H1 (cell line): ENCODE data around the gene TAF15. TPM values are rescaled to one million over a fixed set of nuclear protein-coding genes. Genes with fewer than 3 reads are reported as not detected.

Experiments used
- CTCF ChIA-PET: fragments of 300-600 bp; sonication (Branson Sonifier 250); formaldehyde crosslinking; loops from one replicate; lab custom pipeline; 2021; ENCODE audit not compliant: partially characterized antibody; lab: Charles Lee
- POLR2A ChIA-PET: fragments of 300-600 bp; sonication (Branson Sonifier 250); formaldehyde crosslinking; loops from one replicate; lab custom pipeline; 2021; ENCODE audit warnings: inconsistent platforms; ENCODE audit not compliant: partially characterized antibody; lab: Charles Lee
- DNase-seq, 2 experiments: peaks; one replicate each; pipeline versions ENCODE4 v3.0.0 to v3.0.0-alpha.2; 2010 to 2022; ENCODE audit warnings: low spot score in 2 of 2, low read depth in 1 of 2, mixed read lengths in 1 of 2
- FAIRE-seq: peaks from 2 replicates; lab custom pipeline; 2011; peaks lifted over from hg19 to GRCh38; lab: Jason Lieb, UNC
- H2AFZ ChIP-seq: 2 replicates; pipeline ENCODE4 v1.8.1; 2012; ENCODE audit warnings: low read length, inconsistent platforms
- H2AK5ac ChIP-seq: 2 replicates; pipeline ENCODE4 v1.6.1; 2013; ENCODE audit warnings: low read depth, low read length
- H2BK120ac ChIP-seq: replicated peaks from 2 replicates; pipeline ENCODE3; 2013; ENCODE audit warnings: low read depth, low read length, inconsistent platforms
- H2BK12ac ChIP-seq: 2 replicates; pipeline ENCODE4 v1.6.1; 2013; ENCODE audit warnings: low read depth, low read length
- H2BK15ac ChIP-seq: 2 replicates; pipeline ENCODE4 v1.6.1; 2013; ENCODE audit warnings: low read length
- H2BK20ac ChIP-seq: 2 replicates; pipeline ENCODE4 v1.6.1; 2013; ENCODE audit warnings: low read length
- H2BK5ac ChIP-seq: 2 replicates; pipeline ENCODE4 v1.6.1; 2013; ENCODE audit warnings: low read depth, low read length
- H3K14ac ChIP-seq: 2 replicates; pipeline ENCODE4 v1.6.1; 2013; ENCODE audit warnings: inconsistent platforms; ENCODE audit not compliant: insufficient read length
- H3K18ac ChIP-seq: 2 replicates; pipeline ENCODE4 v1.6.1; 2013; ENCODE audit warnings: low read length; ENCODE audit errors: extremely low read depth
- H3K23ac ChIP-seq: 2 replicates; pipeline ENCODE4 v1.6.1; 2013; ENCODE audit warnings: inconsistent platforms; ENCODE audit not compliant: insufficient read length
- H3K23me2 ChIP-seq: 2 replicates; pipeline ENCODE4 v1.6.1; 2013; ENCODE audit warnings: low read depth, low read length
- H3K27ac ChIP-seq: 2 replicates; pipeline ENCODE4 v1.6.1; 2011; ENCODE audit warnings: low read depth, low read length, inconsistent platforms
- H3K27me3 ChIP-seq, 4 experiments: replicated peaks in 1 of 4; 1 replicate in 1 of 4; 2 replicates in 3 of 4; pipeline versions ENCODE4 v1.6.1 to v1.8.1; 2011 to 2013; ENCODE audit warnings: low read length in 3 of 4, mild to moderate bottlenecking in 3 of 4, inconsistent platforms in 2 of 4, mixed read lengths in 2 of 4, moderate library complexity in 1 of 4; ENCODE audit not compliant: control insufficient read depth in 3 of 4, insufficient read depth in 3 of 4; ENCODE audit errors: extremely low read depth in 1 of 4
- H3K36me3 ChIP-seq, 4 experiments: 2 replicates each; pipeline versions ENCODE4 v1.6.1 to v1.8.1; 2011 to 2013; ENCODE audit warnings: mild to moderate bottlenecking in 4 of 4, low read length in 3 of 4, moderate library complexity in 2 of 4, control low read depth in 1 of 4, inconsistent platforms in 1 of 4; ENCODE audit not compliant: insufficient read depth in 4 of 4, control insufficient read depth in 2 of 4
- H3K4ac ChIP-seq: replicated peaks from 2 replicates; pipeline ENCODE3; 2013; ENCODE audit warnings: low read length, low read depth, mixed read lengths, inconsistent platforms; ENCODE audit not compliant: insufficient read length
- H3K4me1 ChIP-seq, 4 experiments: replicated peaks in 1 of 4; 1 replicate in 1 of 4; 2 replicates in 3 of 4; pipeline versions ENCODE4 v1.6.1 to v1.8.1; 2011 to 2013; ENCODE audit warnings: low read length in 3 of 4, inconsistent platforms in 2 of 4, mixed read lengths in 1 of 4; ENCODE audit not compliant: insufficient read depth in 4 of 4, control insufficient read depth in 3 of 4
- H3K4me2 ChIP-seq, 2 experiments: 2 replicates each; pipeline versions ENCODE4 v1.6.1 to v1.8.1; 2011 to 2013; ENCODE audit warnings: low read depth in 2 of 2, low read length in 2 of 2, control low read depth in 1 of 2, inconsistent platforms in 1 of 2, mild to moderate bottlenecking in 1 of 2; ENCODE audit not compliant: insufficient read depth in 1 of 2
- H3K4me3 ChIP-seq, 4 experiments: fragments of 200-600, 300-600 bp in 1 of 4; sonication (generic), shearing (Covaris generic), sonication (Bioruptor Twin) in 1 of 4; 2 replicates each; pipeline versions ENCODE4 v1.5.1 to v1.8.1; 2011 to 2016; ENCODE audit warnings: low read length in 4 of 4, low read depth in 3 of 4, control low read depth in 2 of 4, inconsistent platforms in 2 of 4, mild to moderate bottlenecking in 2 of 4, mixed read lengths in 1 of 4, moderate library complexity in 1 of 4; ENCODE audit not compliant: insufficient read depth in 2 of 4; ENCODE audit errors: extremely low read depth in 1 of 4
- H3K56ac ChIP-seq: replicated peaks from 2 replicates; pipeline ENCODE3; 2013; ENCODE audit warnings: low read depth, mild to moderate bottlenecking, mixed read lengths, low read length, inconsistent platforms; ENCODE audit not compliant: insufficient read length
- H3K79me1 ChIP-seq: 2 replicates; pipeline ENCODE4 v1.6.1; 2013; ENCODE audit warnings: low read depth, low read length, control low read depth
- H3K79me2 ChIP-seq, 2 experiments: 2 replicates each; pipeline versions ENCODE4 v1.6.1 to v1.8.1; 2012 to 2013; ENCODE audit warnings: low read length in 2 of 2, mild to moderate bottlenecking in 2 of 2, inconsistent platforms in 1 of 2; ENCODE audit not compliant: insufficient read depth in 2 of 2, control insufficient read depth in 1 of 2
- H3K9ac ChIP-seq, 4 experiments: replicated peaks in 1 of 4; 1 replicate in 1 of 4; 2 replicates in 3 of 4; pipeline versions ENCODE4 v1.6.1 to v1.8.1; 2011 to 2013; ENCODE audit warnings: low read depth in 3 of 4, low read length in 3 of 4, control low read depth in 2 of 4, mild to moderate bottlenecking in 2 of 4, moderate library complexity in 2 of 4, inconsistent platforms in 1 of 4; ENCODE audit errors: extremely low read depth in 1 of 4
- H3K9me3 ChIP-seq, 2 experiments: 2 replicates each; pipeline versions ENCODE4 v1.6.1 to v1.8.1; 2012 to 2013; ENCODE audit warnings: mild to moderate bottlenecking in 2 of 2, moderate library complexity in 2 of 2, control low read depth in 1 of 2, inconsistent platforms in 1 of 2, low read depth in 1 of 2, low read length in 1 of 2, mixed read lengths in 1 of 2; ENCODE audit not compliant: insufficient read depth in 2 of 2
- H4K20me1 ChIP-seq, 2 experiments: replicated peaks in 1 of 2; 2 replicates each; pipeline versions ENCODE3 to v1.8.1; 2011 to 2013; ENCODE audit warnings: inconsistent platforms in 2 of 2, low read length in 2 of 2, mild to moderate bottlenecking in 1 of 2; ENCODE audit not compliant: insufficient read depth in 2 of 2, control insufficient read depth in 1 of 2
- H4K5ac ChIP-seq: 2 replicates; pipeline ENCODE4 v1.6.1; 2013; ENCODE audit warnings: low read length, low read depth, mixed read lengths, inconsistent platforms; ENCODE audit not compliant: insufficient read length
- H4K8ac ChIP-seq: 2 replicates; pipeline ENCODE4 v1.8.0; 2013; ENCODE audit warnings: mild to moderate bottlenecking, moderate library complexity, low read length, inconsistent platforms; ENCODE audit not compliant: insufficient read depth; ENCODE audit errors: extremely low read depth
- H4K91ac ChIP-seq: replicated peaks from 2 replicates; pipeline ENCODE3; 2013; ENCODE audit warnings: low read length, mixed read lengths, inconsistent platforms; ENCODE audit not compliant: insufficient read length
- JUN ChIP-seq: IDR thresholded peaks from 2 replicates; pipeline ENCODE4 v1.6.1; 2011; ENCODE audit warnings: low read depth, mild to moderate bottlenecking, improper control_type of control experiment, low read length
- JUND ChIP-seq: IDR thresholded peaks from 2 replicates; pipeline ENCODE4 v1.6.1; 2011; ENCODE audit warnings: mild to moderate bottlenecking, improper control_type of control experiment, low read length
- MAFK ChIP-seq: IDR thresholded peaks from 2 replicates; pipeline ENCODE4 v1.6.1; 2012; ENCODE audit warnings: low read depth, mild to moderate bottlenecking, improper control_type of control experiment, low read length
- SP4 ChIP-seq: IDR thresholded peaks from 2 replicates; pipeline ENCODE4 v1.6.1; 2012; ENCODE audit warnings: low read length, inconsistent platforms
- TCF12 ChIP-seq: IDR thresholded peaks from 2 replicates; pipeline ENCODE4 v1.6.1; 2011; ENCODE audit warnings: low read depth, mild to moderate bottlenecking, low read length
- WGBS, 2 experiments: shearing (Covaris generic) in 1 of 2; methylation state at CpG; one replicate each; pipeline versions ENCODE4 v1.1.6 to v1.1.7; 2013 to 2015; ENCODE audit warnings: low lambda C conversion rate in 2 of 2, mixed read lengths in 2 of 2, inconsistent platforms in 1 of 2, low coverage in 1 of 2, missing lambda C conversion rate in 1 of 2; ENCODE audit not compliant: insufficient replicate concordance in 2 of 2, insufficient coverage in 1 of 2, insufficient read length in 1 of 2; ENCODE audit errors: extremely low coverage in 1 of 2, missing lambda C conversion rate in 1 of 2; 5-methylcytosine and 5-hydroxymethylcytosine counted together
- polyA plus RNA-seq, 7 experiments: library from polyadenylated mRNA; depleted of rRNA in 3 of 7; stranded (reverse) in 5 of 7; unstranded in 2 of 7; fragments of >200 nt in 5 of 7; fragments of 200-250 nt in 2 of 7; gene quantifications; 1 replicate in 5 of 7; 2 replicates in 1 of 7; 4 replicates in 1 of 7; pipeline versions ENCODE4 v1.2.1 to v1.2.3, GENCODE V29; 2011 to 2013; ENCODE audit warnings: missing spikeins in 2 of 7, mixed read lengths in 2 of 7
- total RNA-seq: library from RNA; stranded (reverse); fragmentation: NEBNext Ultra II Directional; extraction: Animal tissue kit (Norgen Biotek cat#: 25700); gene quantifications from 2 replicates; pipeline ENCODE4 v1.2.1, GENCODE V29; 2021

TAF15 gene
- total and polyA plus RNA-seq, 2 of the 8 experiments (the other 6 are each of a cell fraction or from before 2014, with no cell fraction given), result 80.1 to 338 TPM

GRCh38 chr17:35891269-35891668 lies 82.0 kb downstream of the TAF15 start:
- Histone ChIP-seq H3K79me2 (no peaks in the 10 kb centered on the region), H2BK120ac (no peak overlapping the region), H3K56ac (no peak overlapping the region), H2AK5ac (no peak overlapping the region), H4K91ac (no peak overlapping the region), H3K4me2 (no peak overlapping the region), H3K23ac (no peak overlapping the region), H3K9ac (no peak overlapping the region), H4K5ac (no peak overlapping the region), H3K27ac (no peak overlapping the region), H3K14ac (no peak overlapping the region), H3K4me1 (peaks cover 0 to 8% (median 3%) of the 10 kb centered on the region in 4 experiments; a peak in 5 of 7 replicates), H4K20me1 (no peaks in the 10 kb centered on the region), H3K18ac (no peak overlapping the region), H3K36me3 (no peaks in the 10 kb centered on the region), H2BK15ac (no peak overlapping the region), H3K9me3 (no peaks in the 10 kb centered on the region), H3K4me3 (no peak overlapping the region), H2BK20ac (no peak overlapping the region), H2AFZ (no peak overlapping the region), H2BK12ac (no peak overlapping the region), H3K27me3 (no peaks in the 10 kb centered on the region), H2BK5ac (no peak overlapping the region), H3K23me2 (no peaks in the 10 kb centered on the region), H4K8ac (no peak overlapping the region), H3K4ac (no peak overlapping the region), H3K79me1 (no peaks in the 10 kb centered on the region)
- FAIRE-seq, result no peak
- ChIA-PET POLR2A (interaction anchor here (0.6 to 0.7 kb wide), 2 partner anchors 81 to 86 kb away, joined by 3 read pairs; no protein-coding TSS in a partner anchor), CTCF (interaction anchor here (0.6 kb wide), 1 partner anchor 10 kb away, joined by 3 read pairs; no protein-coding TSS in a partner anchor)
- 85% methylated on average over 4 of the region's 4 CpGs; no CpG with 5 or more reads in 1 of the 2 experiments for WGBS, 2 experiments
- DNase-seq, result no peak
- TF ChIP-seq JUND (no peak), TCF12 (no peak), JUN (no peak), MAFK (no peak), SP4 (no peak)
